Activated effector memory CD4-positive, alpha-beta T cell treated with Interleukin-2 at 50 U/mL for 16 hours (primary cell): ENCODE measurements around the gene MARK3.

Experiments used
- DNase-seq: peaks from one replicate; pipeline ENCODE4 v3.0.0-alpha.2; 2020

Gene MARK3

DNA sequence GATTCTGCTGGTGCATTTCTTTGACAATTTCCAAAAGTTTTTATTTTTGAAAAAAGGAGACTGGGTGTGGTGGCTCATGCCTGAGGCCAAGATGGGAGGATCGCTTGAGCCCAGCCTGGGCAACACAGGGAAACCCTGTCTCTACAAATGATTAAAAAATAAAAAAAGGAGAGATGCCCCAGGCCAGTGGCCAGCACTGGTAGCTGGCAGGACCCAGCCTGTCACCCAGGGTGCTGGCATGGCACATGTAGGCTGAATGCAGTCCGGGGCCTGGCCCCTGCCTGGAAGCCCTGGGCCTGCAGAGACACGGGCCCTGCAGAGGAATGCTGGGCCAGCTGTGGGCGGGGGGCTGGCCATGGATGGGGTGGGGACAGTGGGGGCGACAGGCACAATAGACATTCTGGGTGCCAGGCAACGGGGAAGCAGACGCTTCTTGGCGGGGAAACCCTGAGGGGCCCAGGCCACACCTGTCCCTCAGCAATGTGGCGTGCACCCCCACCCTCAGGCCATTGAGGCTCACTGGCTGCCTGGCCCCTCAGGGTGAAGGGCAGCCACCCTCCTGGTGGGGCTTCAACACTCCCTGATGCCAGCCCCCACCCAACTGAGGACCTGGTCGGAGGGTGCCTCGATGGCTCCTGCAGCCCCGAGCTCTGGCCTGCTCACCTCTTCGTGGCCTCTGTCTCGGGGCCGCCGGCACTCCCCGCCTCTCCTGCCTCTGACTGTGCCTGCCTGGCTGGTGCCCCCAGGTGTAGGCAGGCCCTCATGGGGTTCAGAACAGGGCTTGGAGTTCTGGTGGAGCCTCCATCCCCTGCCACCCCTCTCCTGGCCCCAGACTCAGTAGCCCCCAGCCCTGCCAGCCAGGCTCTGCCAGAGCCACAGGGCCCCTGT lies 155.8 kb downstream of the MARK3 start:
- DNase-seq = no peak

DNA sequence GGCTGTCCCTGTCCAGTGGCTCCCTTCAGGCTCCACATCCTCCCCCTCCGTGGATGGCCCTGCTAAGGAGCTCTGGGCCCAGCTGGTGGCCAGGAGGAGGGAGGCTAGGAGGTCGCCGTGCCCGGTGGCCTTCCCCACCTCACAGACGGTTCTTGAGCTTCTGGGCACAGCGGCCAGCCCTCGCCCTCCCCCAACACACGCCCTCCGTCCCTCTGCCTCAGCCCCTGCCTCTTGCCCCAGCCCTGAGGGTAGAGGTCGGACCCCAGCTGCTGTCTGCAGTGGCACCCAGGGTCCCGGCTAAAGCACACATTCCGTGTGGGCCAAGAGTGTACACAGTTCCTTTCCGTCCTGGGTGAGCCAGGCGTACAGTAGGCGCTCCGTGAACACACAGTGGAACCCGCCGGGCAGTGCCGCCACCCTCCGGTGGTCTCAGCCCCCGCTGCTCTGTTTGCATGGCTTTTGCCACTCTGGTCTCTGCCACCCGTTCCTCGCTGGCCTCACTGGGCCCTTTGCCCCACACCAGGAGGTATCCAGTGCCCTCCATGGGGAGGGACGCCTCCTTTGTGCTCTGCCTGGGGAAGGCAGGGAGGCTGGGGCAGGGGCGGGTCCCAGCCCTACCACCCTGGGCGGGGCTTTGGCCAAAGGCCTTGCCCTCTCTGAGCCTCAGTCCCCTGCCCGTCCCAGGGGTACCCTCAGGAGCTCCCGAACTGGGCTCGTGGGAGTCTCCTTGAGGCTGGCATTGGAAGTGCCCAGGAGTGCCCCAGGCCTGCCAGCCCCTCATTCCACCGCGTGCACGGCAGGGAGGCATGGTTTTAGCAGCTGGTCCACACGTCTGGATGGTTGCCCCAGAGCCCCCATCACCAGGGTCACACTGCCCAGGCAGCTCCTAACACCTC lies 156.7 kb downstream of the MARK3 start:
- no peak for DNase-seq

DNA sequence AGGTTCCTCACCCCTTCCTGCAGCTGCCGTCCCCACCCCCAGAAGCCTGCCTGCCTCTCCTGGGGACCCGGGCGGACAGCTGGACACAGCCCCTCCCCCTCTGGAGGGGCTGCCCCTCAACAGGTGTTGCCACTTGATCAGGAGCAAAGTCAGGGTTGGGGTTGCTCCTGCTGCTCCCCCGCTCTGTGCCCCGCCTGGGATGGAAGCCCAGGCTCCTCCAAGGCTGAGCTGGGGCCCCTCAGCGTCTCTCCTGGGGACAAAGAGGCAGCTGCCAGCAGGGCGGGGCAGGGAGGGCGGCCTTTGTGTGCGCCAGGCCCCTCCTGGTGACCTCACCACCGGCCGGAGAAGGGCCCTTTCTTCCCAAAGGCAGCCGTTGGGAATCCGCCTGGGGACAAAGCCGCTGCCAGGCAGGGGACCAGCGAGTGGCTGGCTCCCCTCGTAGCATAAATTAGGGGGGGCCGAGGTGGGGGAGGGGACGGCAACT lies 157.4 kb downstream of the MARK3 start:
- no peak for DNase-seq

DNA sequence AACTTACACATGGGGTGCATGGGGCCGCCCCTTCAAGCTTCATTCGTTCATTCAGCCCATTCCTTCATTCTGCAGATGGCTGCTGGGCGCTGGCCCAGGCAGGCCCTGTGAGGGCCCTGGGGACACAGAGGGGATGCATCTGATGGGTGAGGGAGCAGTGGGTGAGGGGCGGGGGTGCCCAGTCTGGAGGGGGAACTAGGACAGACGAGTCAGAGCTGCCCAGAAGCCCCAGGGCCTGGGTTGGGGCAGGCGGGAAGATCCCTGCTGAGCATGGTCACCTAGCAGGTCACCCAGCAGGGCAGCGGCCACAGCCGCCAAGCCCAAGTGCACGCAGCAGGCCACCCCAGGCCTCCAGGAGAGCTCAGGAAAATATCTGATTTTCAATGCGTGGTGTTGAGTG lies 157.9 kb downstream of the MARK3 start:
- no peak for DNase-seq

- no peak for DNase-seq
Measured at GRCh38 chr14:103543721-103544387, 158.6 kb downstream of the MARK3 start.

DNA sequence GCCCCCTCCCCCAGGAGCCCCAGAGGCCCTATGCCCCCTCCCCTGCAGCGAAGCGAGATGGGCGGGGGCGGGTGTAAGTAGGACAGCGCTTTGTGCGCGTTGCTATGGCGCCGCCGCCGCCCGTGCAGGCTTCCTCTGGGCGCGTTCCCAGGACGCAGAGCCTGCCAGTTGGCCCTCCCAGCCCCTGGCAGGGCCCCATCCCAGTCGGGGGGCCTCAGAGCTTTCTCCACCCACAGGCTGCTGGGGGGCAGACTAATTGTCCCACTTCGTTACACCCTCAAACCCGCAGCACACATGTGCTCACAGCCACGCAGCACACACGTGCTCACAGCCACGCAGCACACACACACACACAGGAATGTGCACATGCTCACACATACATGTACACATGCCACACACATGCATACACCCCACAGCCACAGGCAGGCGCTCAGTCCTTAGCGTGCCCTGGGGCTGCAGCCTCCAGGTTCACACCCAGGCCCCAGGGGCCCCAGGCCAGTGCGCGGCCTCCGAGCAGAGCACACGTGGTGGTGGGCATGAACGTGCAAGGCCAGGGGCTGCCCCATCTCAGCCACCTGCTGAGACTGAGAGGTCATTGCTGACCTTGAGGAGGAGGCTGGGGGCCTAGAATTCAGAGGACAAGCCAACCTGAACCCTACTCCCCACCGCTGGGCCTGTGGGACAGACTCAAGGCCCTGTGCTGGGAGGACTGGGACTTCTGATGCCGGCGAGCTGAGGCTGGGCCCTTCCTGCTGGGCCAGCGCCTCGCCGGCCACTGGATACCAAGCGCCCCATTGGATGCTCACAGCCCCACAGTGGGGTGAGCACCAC lies 159.4 kb downstream of the MARK3 start:
- no peak for DNase-seq

DNA sequence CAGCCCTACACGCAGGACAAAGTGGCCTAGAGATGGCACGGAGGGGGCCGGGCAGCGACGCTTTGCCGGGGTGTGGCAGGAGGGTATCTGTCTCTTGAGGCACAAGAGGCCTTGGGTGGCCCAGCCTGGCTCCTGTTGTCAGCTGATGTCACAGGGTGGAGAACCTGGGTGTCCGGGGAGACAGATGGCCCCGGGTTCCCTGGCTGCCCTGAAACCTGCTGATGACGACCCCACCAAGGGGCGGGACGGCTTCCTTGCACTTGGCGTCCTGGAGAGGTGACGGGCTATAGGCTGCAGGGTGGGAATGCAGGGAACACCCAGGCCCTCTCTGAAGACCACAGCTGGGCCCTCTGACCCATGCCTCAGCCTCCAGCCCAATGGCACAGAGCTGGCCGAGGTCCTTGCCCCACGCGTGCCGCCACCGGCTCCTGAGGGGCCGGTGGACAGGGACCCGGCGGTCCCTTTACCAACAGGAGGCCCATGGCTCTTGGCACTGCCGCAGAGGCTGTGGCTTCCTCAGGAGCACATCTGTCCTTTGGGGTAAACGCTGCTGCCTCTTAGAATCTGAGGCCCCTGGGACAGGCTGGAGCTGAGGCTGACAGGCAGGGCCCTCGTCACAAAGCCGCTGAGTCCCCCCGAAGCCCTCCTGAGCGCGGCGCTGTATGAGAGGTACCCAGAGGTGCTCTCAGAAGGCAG lies 160.2 kb downstream of the MARK3 start:
- DNase-seq = no peak

DNA sequence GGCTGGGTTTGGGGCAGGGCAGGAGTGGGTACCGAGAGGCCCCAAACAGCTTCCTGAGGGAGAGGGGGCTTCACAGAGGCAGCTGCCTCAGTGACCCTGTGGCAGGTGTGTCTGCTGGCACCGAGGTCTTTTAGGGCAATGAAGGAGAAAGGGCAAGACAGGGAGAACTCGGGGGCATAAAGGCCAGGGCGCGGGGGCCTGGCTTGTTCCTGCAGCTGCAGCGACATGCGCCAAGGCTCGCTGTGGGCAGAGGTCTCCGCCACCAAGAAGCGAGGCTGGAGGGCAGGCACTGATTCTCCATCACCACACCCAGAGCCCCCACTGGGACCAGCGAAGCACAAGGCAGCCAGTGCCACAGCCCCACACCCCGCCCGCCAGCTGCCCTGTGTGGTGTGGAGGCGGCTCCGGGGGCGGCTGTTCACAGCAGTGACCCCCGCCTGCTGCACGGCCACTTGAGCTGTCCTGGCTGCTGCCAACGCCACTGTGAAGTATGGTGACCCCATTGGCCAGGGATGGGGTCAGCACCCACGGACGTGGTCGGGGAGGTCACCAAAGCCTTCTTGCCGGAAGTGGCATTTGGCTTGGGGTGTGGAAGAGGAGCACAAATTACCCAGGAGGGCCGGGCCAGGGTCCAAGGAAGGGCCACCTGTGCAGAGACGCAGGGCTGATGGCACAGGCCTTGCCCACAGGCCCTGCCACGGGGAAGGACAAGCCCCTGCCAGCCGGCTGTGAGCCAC lies 160.9 kb downstream of the MARK3 start:
- DNase-seq = no peak

DNA sequence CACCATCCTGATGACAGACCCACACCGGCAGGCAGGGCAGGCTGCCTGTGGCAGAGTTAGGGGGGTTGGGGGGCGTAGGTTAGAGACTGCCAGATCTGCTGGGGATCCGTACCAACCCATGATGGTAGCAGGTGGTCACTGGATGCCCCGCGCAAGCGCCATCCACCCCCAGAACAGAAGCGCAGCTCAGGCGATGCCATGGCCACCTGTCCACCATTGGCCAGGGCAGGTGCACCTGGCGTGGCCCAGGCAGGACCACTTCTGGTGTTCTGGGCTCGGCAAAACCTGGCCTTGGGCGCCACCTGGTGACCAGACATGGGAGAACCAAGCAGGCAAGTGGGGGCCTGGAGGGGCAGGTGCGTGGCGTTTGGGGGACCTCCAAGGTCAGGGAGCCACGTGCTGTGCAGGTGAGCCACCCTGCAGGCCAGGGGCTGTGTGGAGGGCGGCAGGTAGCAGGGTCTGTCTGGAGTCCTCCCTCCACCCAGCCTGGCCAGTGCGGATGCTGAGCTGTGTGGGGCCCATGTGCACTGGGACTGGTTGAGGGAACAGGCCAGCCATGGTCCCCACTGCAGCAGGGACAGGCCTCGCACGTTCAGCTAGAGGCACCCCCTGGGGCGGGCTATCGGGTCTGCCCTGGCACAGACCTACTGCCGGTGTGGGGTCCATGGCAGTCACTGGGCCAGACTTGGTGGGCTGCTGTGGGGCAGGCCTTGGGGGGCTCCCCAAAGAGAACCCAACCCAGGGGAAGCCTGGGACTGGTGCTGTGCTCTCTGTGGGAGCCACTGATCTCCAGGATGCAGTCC lies 161.6 kb downstream of the MARK3 start:
- peak; percentile 59 for DNase-seq

GRCh38 chr14:103547455-103547940 lies 162.3 kb downstream of the MARK3 start:
- no peak for DNase-seq

DNA sequence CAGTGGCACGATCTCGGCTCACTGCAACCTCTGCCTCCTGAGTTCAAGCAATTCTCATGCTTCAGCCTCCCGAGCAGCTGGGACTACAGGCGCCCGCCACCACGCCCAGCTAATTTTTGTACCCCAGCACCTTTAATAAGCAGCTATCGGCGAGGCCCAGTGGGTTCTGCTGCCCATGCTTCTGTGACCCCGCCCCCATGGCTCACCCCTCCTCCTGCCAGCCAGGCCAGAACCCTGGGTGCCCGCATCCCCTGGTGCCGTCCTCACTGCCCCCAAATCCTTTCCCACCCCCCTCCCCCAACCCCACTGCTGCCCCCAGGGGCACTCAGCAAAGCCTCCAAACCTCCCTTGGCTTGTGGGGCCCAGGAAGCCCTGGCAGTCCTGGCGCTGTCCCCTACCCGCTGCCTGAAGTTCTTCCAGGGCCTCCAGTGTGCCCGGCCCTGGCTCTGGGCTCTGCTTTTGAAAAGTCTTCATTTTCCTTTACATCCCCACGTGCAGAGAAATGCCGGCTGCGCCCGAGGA lies 162.8 kb downstream of the MARK3 start:
- no peak for DNase-seq

GRCh38 chr14:103548463-103549351 lies 163.5 kb downstream of the MARK3 start:
- no peak for DNase-seq

DNA sequence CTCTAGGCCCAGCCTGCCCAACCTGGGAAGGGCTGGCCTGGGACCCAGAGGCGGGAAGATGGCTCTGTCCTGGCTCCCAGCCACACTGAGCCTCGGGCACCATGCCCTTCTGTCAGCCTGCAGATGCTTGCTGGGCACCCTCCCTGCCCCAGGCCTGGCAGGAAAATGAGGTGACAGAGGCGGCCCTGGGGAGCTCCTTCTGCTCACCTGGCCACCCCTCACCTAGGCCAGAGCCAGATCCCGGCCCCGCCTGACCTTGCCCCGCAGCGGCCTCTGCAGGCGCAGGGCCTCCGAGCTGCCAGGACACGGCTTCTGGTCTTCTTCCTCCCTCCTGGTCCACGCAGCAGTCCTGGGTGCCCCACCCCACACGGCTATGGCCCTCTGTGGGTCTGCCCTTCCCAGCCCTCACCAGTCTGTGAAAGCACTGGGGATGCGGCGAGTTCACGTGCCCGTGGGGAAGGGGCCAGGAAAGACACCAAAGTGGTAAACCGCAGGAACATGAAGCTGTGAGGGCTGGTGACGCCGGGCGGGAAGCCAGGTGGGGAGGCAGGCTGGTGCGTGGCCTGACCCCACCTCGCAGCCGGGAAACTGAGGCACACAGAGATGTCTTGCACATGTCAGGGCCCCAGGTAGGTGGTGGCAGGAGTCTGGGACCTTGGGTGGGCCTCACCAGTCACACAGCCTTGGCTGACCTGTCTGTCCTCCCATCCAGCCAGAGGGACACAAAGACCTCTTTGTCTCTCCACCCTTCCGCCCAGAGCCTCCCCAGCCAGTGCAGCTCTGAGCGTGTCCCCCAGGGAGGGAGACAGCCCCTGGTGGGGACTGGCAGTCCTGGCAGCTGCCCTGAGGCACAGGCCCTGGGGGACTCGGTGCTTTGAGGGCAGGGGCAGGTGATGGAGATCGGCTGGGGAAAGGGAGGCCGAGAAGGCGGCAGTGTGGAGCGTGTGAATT lies 164.4 kb downstream of the MARK3 start:
- DNase-seq = no peak

- no peak for DNase-seq
Measured at GRCh38 chr14:103550451-103551337, 165.5 kb downstream of the MARK3 start.

- no peak for DNase-seq
Measured at GRCh38 chr14:103551338-103551762, 166.1 kb downstream of the MARK3 start.
